ENCODE measurements around the gene FAM222A. TPM values are rescaled to one million over a fixed set of nuclear protein-coding genes. Genes with fewer than 3 reads are reported as not detected.

Gene FAM222A
- polyA plus RNA-seq, 3 donors = 6.4 to 8.5 (median 6.9) TPM

DNA sequence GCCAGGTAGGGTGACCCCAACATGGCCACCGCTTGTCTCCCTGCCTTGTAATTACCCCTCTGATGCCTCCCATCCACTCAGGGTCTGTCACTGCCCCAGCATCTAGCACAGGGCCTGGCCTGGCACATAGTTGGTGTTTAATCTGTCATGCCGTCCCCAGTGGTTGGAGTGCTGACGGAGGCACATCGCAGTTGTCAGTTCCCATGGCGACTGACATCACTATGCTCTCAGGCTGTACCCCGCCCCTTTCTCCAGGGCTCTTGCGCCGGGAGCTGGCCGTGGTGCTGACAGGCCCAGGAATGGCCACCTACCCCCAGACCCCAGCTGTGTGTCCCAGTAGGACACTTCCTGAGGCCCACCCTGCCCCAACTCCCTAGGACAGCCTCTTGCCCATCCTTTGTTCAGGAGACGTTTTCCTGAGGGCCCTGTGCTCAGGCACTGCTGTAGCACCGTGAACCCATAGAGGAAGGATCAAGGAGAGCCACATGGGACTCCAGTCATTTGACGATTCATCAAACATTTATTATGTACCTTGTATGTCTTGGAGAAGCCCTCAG is 23.0 kb downstream of the FAM222A start:
- DNase-seq (ENCODE audit: low read depth in 3 of 3, low spot score in 2 of 3) = peak in 2 of 3 donors; percentile 54 to 73

DNA sequence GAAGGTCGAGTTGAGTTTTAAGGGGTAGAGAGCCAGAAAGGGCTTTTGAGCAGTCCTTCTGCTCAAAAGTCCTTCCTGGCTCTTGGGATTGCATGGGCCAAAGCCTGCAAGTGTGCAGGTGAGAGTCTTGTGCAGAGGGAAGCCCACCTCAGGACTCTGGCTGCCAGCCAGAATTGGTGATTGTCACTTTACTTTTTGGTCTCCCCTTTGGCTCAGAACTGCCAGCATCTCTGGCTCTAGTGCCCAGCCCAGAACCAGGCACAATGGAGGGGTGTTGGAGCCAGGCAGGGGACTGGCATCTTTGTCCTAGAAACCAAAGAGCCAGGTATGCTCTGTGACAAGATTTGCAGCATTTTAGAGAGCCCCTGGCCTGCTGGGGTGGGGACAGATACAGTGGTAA is 23.5 kb downstream of the FAM222A start:
- DNase-seq (ENCODE audit: low read depth in 3 of 3, low spot score in 2 of 3) = no peak

DNA sequence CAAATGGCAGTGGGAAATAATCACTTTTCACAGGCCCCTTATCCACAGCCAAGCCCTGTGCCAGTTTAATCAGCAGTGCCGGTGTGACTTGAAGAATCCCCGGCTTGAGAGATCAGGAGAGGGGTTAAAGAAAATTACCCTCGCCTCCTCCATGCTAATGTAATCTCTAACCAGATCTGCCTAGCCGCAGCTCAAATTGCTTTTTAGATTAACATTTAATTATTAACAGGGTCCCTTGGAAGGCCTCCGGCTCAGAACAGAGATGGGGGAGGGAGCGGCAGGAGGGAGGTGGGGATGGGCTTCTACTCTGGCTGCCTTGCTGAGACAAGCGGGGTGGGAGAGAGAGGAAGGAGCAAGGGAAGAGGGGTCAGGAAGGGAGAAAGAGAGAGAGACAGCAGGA is 24.0 kb downstream of the FAM222A start:
- DNase-seq (ENCODE audit: low read depth in 3 of 3, low spot score in 2 of 3) = no peak

DNA sequence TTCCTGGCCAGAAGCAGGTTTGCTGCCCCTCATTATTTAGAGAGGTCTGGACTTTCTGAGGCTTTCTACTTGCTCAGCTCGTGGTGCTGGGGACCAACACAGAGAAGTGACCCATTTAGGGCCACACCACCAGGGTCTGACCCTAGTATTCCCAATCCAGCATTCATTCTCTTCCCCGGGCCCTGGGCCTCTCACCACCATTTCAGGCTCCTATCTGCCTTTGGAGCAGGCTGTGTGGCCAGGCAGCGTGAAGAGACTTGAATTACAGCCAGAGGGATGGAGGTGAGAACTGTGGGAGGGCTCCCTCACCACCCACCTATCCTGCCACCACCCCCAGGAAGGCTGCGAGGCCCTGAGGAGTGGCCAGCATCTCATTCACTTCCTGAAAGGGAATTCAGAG is 24.6 kb downstream of the FAM222A start:
- no peak for DNase-seq (ENCODE audit: low read depth in 3 of 3, low spot score in 2 of 3)

DNA sequence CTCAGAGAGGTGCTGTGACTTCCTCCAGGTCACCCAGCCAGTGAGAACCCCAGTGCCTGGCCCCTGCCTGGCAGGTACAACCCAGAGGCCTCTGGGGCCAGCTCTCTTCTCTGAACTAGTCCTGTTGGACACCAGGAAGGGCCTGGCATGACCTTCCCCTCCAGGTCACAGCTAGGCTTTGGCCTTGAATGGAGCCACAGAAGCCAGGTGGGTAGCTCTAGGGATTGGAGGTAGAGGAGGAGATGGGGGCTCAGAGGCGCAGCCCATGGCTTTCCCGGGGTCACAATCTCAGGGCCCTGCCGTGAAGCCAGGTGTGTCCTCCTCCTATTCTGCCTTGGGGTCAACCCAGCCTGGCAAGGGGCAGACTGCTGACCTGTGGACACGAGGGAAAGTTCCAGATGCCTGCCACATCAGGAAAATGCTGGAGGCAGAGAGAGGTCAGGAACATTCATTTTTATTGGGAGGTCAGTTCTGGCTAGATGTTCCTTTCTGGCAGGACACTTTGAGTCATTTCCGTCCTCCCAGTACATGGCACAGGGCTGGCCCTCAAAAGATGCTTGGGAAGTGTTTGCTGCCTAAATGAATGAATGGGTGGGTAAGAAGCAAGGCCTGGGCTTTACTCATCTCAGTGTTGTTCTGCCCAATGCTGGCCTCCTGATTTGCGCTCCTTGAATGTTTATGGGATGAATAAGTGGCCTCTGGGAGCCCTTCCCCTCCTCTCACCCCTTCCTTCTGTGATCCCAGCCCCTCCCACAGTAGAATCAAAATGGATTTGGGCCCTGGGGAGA is 25.4 kb downstream of the FAM222A start:
- DNase-seq (ENCODE audit: low read depth in 3 of 3, low spot score in 2 of 3) = no peak

DNA sequence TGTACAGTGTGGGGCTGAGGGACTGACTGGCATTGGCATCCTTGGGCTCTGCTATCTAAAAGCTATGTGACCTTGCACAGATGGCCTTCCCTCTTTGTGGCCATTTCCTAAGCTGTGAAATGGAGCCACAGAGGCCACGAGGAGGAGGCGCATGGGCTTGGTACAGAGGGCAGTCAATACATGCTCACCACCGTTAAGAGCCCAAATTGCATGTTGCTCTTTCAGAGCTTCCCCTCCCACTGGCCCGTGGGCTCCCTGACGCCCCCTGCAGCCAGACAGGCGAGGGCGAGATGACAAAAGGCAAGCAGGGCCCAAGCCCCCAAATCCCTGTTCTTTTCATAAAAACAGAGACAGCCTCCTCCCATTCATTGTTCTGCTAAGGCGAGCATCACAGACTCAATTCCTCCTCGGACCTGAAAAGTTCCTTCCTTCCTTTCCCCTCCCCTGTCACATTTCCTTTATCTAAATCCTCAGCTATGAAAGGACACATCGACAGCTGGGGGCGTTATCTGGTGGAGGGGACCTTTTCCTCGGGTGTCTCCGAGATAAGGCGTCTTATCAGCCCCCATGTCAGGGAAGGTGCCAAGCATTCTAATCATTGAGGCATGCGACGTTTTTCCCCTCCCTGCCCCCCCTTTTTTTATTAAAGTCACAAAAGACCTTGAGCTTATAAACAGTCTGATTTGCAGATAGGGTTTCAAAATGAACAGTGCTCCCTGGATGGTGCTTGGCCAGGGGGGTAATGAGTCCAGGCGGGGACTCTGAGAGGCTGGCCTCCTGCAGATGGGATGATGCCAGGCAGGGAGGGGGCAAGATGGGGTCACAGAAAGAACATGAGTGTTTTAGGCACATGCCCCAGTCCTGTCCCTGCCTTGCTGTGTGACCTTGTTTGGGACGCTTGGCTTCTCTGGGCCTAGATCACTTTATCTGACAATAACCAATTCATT is 26.4 kb downstream of the FAM222A start:
- DNase-seq (ENCODE audit: low read depth in 3 of 3, low spot score in 2 of 3) = no peak

DNA sequence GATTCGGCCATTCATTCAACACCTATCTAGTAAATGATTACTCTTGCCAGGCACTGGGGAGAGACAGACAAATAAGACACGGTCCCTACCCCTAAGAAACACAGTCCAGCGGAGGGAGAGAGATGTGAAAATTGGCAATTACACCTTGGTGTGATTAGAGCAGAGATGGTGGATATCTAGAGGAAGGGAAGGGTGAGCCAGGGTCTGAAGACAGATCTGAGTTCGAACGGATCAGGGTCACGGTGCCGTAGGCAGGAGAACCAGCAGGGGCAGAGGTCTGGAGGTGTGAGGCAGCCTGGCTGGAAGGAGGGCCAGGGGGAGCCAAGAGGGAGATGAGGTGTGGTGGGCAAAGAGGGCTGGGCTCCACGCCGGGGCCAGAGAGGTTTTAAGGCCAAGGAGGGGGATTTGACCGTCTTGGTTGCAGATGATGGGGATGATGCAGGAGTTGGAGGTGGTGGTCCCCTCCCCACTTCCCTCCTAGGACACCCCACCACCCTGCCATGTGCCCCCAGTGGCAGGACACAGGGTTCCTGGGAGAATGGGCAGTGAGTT is 27.1 kb downstream of the FAM222A start:
- DNase-seq (ENCODE audit: low read depth in 3 of 3, low spot score in 2 of 3) = no peak

DNA sequence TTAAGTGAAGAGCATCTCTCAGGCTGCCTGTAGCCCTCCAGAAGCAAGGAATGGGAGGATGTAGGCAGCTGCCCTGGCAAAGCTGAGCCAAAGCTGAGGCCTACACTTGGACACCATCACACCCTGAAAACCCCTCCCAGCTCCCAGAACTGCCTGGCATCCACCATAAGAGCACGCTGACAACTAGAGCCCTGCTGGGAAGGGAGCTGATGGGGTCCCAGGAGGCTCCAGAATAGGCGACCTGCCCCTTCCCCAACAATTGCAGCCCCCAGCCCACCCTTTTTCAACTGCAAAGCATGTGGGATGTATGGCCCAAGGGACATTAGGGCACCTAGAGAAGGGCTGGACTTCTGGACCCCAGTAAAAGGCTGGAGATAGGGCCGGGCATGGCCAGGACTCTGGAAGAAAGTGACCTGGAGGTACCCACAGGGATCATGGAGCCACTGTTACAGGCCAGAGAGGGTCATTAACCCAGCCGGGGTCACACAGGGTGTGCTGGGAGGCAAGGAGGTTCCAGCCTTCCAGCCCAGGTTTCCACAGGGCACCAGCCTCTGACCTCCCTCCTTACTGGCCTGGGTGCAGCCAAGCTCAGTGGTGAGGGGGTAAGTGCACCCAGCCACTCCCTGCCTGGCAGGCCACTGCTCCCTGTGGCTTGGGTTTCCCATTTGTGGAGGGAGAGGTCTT is 27.8 kb downstream of the FAM222A start:
- no peak for DNase-seq (ENCODE audit: low read depth in 3 of 3, low spot score in 2 of 3)

DNA sequence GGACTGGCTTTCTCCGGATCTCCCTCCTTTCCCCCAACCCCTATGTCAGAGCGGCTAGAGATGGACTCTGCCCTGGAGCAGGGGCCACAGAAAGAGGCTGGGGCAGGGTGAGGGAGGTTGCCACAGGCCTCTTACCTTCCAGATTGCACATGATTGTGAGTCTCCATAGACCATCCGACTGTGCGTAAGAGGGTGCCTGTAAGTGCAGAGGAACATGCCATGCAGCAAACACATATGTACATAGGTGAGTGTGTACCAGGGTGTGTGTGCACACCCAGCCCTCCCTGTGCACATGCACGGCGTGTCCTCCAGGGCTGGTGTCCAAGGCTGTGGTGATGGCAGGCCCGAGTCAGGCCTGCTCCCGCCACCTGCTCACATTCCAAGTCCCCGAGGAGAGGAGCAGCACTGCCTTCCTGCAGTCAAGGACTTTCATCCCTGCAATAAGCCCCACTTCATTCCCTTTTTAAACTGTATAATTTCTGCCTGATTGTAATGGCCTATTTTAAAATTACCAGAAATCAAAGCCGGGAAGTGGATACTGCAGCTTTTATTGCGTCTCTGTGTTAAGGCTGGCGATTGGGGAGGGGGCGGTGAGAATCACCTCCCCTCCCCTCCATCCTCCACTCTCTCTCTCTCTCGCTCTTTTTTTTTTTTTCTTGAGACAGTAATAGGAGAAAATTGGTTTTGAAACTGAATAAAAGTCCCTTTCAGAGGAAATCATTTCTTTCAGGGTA is 28.5 kb downstream of the FAM222A start:
- no peak for DNase-seq (ENCODE audit: low read depth in 3 of 3, low spot score in 2 of 3)

DNA sequence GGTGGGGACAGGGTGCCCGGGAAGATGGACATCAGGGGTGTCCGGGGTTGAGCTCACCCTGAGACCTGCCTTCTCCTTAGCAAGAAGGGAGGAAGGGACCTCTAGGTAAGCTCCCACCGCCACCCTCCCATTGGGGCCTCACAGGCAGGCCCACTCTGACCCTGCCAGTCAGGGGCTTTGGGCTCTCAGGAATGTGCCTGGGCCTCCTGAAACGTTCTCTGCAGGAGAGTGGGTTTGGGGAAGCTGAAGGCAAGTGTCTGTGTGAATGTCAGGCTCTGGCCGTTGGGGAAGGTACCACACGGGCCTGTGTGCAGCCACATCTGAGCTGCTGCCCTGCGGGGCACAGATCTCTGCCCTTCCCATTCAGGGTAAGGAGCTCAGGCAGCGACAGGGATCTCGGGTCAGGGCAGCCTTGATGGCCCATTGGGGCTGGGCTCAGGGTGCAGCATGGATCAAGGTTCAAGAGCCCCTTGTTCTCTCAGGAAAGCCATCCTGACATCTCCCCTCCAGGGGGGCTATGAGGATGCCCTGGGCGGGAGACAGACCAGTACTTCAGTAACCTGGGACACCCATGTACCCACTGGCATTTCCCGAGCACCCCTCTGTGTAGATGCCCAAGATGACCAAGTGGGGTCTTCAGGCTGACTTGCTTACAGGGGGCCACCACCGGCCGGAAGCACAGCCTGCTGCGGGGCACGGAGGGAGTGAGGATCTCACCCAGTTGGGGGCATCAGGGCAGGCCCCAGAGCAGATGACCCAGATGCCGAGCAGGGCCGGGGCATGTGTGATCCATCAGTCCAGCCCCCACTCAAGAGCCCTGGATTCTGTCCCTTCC is 29.7 kb downstream of the FAM222A start:
- DNase-seq (ENCODE audit: low read depth in 3 of 3, low spot score in 2 of 3) = no peak

DNA sequence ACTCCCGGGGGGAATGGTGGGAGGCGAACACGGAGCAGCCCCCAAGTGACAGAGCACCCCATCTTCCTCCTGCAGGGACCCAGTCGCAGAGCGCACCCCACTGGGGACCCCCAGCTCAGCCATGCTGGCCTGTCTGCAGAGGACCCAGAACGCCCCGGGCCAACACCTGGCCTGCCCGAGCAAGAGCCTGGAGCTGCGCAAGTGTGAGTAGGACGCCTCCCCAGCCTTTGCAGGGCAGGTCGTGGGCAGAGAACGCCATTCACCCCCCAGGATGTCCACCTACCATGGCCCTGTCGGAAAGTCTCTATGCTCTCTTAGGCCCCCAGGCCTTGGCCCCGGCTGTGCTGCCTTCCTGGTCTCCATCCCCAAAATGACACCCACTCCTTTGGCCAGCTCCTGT is 30.4 kb downstream of the FAM222A start:
- DNase-seq (ENCODE audit: low read depth in 3 of 3, low spot score in 2 of 3) = no peak

DNA sequence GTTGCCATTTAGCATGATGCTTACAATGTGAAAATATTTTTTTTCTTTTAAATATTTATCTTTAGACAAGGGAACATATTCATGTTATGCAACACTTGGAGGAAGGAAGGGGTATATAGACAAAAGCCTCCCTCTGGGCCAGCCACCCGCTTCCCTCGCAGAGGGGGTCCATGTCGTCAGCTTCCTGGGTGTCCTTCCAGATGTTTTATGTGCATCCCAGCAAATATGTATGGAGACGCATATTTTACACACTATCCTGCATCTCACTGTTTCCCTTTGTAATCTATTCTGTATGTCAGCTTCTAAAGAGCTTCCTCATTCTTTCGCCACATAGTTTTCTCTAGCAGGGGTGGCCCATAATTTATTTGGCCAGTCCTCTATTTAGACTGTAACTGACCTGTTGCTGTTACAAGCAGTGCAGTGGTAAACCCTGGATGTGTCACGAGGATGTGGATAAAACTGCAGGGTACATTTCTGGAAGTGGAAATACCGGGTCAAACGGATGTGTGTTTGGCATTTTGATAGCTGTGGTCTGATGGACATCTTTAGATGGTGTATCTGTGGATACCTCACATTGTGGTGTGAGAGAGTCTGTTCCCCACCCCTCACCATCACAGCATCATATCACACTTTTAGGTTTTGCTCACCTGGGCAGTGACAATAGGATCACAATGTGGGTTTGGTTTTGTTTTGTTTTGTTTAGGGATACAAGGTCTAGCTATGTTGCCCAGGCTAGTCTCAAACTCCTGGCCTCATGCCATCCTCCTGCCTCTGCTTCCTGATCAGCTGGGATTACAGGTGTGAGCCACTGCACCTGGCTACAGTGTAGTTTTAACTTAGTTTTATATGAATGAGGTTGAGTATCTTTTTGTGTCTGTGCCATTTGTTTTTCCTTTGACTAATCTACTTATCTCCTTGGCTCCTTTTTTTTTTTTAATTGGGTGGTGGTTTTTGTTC is 31.6 kb downstream of the FAM222A start:
- DNase-seq (ENCODE audit: low read depth in 3 of 3, low spot score in 2 of 3) = no peak

DNA sequence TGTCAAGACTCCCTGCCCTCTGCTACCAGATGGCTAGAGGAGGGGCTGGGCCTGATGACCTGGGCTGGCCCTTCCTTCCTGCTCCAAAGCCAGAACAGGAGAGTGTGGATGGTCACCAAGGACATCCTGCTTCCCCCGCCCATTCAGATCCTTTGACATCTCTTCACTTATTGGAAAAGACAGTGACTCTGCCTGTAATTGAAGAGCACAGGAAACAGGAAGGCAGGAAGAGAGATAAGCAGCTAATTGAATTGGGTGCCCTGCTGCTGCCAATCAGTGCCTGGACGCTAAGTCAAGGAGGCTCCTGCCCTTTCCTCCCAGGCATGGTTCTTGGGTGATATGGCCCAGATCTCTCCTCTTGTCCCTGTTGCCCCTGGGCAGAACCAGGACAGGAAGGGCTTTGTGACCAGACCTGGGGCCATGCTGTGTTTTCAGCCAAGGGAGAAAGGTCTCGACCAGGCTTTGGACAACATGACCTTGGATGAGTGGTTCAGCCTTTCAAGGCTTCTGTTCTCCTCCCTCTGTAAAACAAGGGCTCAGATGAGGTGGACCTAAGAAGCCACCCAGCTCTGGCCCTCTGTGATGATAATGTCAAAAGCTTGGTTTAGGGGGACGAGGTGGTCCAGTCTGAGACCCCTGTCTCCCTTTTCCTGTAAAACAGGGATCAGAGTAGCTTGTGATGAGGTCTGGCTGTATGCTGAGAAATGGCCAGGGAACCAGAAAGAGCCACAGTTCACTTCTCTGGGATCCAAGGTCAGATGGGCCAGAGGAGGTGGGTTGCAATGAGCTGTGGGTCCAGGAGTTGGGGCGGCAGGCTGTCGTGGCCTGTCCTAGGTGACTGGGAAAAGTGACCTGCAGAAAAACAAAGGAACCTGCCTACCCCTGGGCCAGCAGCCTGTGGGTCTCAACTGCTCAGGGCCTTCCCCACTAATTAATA is 38.8 kb downstream of the FAM222A start:
- DNase-seq (ENCODE audit: low read depth in 3 of 3, low spot score in 2 of 3) = no peak

DNA sequence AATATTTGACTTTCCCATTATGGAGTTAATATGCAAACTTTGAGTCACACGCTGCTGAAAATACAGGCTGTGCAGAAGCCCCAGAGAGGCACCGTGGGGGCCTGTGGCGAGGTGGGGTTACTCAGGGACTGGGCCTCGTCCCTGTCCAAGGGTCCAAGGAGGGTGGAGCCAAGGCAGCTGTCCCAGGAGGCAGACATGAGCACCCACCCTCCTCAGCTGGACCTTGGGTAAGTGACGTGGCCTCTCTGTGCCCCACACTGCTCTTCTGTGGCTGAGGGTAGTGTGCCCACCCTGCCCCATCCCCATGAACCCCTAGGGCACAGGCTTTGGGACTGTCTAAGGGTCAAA is 39.4 kb downstream of the FAM222A start:
- no peak for DNase-seq (ENCODE audit: low read depth in 3 of 3, low spot score in 2 of 3)

DNA sequence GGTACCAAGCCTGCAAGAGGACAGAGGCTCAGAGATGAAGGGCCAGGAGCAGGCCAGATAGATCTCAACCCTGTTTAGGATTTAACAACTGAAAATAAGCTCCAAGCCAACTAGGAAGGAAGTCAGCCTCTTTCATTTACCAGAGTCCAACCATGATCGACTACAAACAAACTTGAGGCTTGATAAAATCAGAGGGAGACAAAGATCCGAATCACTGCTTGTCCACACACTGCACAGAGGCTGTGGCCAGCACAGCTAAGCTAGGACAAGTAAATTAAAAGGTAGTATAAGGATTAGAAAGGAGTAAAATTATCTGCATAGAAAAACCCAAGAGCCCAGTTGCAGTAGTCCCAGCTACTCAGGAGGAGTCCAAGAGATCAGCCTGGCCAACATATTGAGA is 40.3 kb downstream of the FAM222A start:
- no peak for DNase-seq (ENCODE audit: low read depth in 3 of 3, low spot score in 2 of 3)

DNA sequence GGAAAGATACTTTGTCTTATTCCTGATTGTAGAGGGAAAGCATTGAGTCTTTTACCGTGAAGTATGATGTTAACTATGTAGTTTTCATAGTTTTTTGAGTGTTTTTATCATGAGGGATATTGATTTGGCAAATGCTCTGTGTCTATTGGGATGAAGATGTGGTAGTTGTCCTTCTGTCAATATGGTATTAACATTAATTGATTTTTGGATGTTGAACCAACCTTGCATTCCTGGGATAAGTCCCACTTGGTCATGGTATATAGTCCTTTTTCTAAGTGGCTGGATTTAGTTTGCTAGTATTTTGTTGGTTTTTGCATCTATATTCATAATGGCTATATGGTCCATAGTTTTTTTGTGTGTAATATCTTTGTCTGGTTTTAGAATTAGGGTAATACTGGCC is 42.8 kb downstream of the FAM222A start:
- no peak for DNase-seq (ENCODE audit: low read depth in 3 of 3, low spot score in 2 of 3)

DNA sequence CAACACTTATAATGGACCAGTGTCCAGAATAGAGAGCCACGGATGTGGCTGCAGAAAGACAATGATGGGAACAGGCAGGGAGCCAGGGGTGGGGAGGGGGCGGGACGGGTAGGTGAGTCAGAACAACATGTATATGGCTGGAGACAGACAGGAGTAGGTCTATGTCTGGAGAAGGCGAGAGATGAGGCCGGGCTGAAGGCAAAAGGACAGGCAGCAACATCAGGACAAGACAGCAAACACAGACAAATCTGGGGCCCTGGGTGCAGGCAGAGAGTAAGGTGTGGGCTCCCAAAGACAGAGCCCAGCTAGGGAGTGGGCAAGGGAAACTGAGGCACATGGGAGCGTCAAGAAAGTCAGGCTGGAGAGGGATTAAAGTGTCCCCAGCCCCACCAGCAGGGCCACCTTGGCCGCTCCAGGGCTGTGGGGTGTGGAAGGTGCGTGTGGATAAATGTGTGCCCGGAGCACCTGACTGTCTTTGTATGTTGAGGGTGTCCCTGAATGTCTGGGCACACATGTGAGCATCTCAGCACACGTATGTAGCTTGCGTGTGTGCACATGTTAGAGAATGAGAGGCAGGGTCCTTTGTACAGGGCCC is 44.1 kb downstream of the FAM222A start:
- no peak for DNase-seq (ENCODE audit: low read depth in 3 of 3, low spot score in 2 of 3)

All from right renal cortex interstitium (tissue), 3 donors.